Medulla oblongata (tissue), 1 donor: Measurements from ENCODE around the gene RASL11A.
A peak's percentile ranks its signal among the peaks of the same experiment; 100 is the strongest.
"Not testable (repeated sequence)": the region's sequence is repeated elsewhere in the genome, so short reads cannot be mapped to it uniquely, and the experiment has no call there.

Experiments used
- DNase-seq: peaks from one replicate; pipeline ENCODE4 v3.0.0-alpha.2; 2015; ENCODE audit errors: extremely low spot score

The RASL11A gene

GRCh38 chr13:27270594-27271520 is at the start of gene RASL11A:
Gene RASL11A (plus strand): TSS chr13:27270830. CDS start chr13:27270945, 115 bp downstream.
- DNase-seq = peak; percentile 89

GRCh38 chr13:27222100-27222499 is 48.5 kb upstream of the RASL11A start:
- not testable (repeated sequence) for DNase-seq

DNA sequence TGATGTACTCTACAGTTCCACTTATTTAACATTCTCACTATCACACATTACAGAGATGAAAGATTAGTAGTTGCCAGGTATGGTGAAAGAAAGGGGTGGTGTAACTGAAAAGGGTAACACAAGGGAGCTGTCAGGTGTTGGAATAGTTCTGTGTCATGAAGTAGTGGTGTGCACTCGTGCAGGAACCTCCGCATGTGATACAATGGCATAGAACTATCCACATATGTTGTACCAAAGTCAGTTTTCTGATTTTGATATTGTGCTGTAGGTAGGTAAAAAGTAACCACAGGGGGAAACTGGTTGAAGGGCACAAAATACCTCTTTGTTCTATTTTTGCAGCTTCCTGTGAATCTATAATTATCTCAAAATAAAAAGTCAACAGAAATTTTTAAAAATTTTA is 43.6 kb upstream of the RASL11A start:
- DNase-seq = no peak

DNA sequence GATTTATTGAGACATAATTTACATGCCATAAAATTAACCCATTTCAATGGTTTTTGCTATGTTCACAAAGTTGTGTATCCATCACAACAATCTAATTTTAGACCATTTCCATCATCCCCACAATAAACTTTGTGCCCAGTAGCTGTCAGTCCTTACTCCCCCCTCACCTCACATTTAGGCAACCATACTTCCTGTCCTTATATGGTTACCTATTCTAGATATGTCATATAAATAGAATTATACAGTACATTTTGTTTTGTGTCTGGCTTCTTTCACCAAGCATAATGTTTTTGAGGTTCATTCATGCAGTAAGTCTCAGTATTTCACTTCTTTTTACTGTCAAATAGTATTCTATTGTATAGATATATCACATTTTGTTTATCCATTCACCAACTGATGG is 42.5 kb upstream of the RASL11A start:
- no peak for DNase-seq

- DNase-seq = no peak
These were observed 41.0 kb upstream of the RASL11A start for GRCh38 chr13:27229642-27230041.

DNA sequence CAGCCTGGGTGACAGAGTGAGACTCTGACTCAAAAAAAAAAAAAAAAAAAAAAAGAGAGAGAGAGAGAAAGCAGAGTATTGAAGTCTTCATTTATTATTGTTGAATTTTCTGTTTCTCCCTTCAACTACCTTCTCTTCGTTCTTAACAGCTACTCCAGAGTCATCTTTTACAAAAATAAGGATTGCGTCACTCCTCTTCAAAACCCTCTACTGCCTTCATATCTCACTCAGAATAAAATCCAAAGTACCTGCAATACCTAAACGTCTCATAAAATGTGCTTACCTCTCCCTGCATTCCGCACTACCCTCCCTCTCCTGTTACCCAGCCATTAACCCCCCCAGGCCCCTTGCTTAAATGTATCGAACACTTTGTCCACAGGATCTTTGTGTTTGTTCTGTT is 36.7 kb upstream of the RASL11A start:
- DNase-seq = no peak

- DNase-seq = no peak
These were observed 34.2 kb upstream of the RASL11A start for GRCh38 chr13:27236478-27236877.

GRCh38 chr13:27242702-27243101 is 27.9 kb upstream of the RASL11A start:
- no peak for DNase-seq

GRCh38 chr13:27245610-27246009 is 25.0 kb upstream of the RASL11A start:
- DNase-seq = no peak

GRCh38 chr13:27250833-27251165 is 19.8 kb upstream of the RASL11A start:
- no peak for DNase-seq

GRCh38 chr13:27251166-27252091 is 19.2 kb upstream of the RASL11A start, which contains the start of gene RPL21:
Gene RPL21 (plus strand): TSS chr13:27251558. CDS start chr13:27253777, 2,219 bp downstream.
- peak; percentile 98 for DNase-seq

DNA sequence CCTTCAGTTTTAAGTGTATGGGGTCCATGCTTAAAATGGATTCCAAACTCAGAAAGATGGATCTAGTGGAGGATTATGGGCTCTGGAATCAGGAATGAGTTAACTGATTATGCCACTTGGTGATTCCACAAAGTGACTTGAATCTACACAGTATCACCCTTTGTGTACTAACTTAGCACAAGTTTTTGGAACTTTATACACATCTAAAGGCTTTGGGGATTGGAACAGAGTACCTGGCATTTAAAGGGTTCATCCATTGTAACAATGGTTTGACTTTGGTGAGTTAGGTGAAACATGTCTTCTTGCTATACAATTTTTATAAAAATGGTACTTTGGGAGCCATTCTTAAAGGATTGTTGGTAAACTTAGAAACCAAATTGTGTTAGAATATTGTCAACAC is 18.2 kb upstream of the RASL11A start:
- no peak for DNase-seq

DNA sequence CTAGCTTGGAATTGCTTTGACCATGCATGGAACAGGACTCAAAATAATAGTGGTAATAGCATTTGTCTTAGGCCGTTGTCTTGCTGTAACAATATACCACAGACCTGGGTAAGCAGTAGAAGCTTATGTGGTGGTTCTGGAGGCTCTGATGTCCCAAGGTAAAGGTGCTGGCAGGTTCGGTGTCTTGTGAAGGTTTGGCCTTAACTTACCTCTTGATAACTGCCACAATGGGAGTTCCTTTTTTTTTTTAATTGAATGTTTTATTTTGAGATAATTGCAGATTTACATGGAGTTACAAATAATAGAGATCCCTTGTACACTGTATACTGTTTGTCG is 13.4 kb upstream of the RASL11A start:
- DNase-seq = no peak

- no peak for DNase-seq
These were observed 12.9 kb upstream of the RASL11A start for GRCh38 chr13:27257648-27258253.

- no peak for DNase-seq
These were observed 11.8 kb upstream of the RASL11A start for GRCh38 chr13:27258637-27259386.

- peak; percentile 43 for DNase-seq
These were observed 10.8 kb upstream of the RASL11A start for GRCh38 chr13:27259831-27260230.

DNA sequence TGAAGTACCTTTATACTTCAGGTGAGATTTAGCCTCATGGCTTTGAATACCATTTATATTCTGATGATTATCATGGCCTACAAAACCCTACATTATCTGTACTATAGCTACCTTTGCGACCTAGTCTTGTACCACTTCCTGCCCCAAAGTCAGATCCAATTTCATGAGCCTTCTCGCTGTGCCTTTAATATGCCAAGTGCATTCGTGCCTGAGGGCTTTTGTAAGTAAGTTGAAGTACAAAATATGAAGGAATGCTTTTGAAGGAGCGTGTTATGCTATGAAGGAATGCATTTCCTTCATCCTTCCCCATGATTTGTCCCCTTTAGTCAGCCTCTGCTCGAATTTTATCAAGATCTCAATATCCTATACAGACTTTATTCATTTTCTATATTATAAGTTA is 9.2 kb upstream of the RASL11A start:
- DNase-seq = no peak

DNA sequence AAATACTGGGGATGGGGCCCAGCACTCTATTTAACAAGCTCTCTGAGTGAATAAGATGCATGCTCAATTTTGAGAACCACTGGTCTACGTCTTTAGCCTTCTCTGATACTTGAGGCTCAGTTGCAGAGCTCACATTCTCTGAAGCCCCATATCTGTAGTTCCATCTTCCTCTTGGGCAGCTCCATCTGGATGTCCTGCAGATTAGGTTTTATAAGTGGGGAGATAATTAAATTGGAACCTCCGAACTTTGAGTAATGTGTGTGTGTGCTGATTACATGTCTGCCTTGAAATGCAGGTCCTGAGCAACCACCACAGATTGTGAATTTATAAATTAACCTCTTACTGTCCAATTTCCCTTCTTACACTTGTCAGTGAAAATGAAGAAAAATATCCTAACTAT is 7.2 kb upstream of the RASL11A start:
- DNase-seq = no peak

GRCh38 chr13:27264181-27264580 is 6.4 kb upstream of the RASL11A start:
- DNase-seq = peak; percentile 59

DNA sequence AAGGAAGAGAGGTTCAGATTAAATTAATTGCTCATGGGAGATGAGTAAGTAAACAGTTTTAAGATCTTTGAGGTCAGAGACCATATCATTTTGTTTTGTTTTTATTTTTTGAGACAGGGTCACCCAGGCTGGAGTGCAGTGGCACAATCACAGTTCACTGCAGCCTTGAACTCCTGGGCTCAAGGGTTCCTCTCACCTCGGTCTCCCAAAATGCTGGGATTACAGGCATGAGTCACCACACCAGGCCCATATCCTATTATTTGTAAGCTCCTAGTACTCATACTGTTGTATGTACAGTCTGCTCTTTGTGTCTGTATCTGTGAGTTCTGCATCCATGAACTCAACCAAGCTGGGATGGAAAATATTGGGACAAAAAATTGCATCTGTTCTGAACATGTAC is 6.0 kb upstream of the RASL11A start:
- DNase-seq = no peak

DNA sequence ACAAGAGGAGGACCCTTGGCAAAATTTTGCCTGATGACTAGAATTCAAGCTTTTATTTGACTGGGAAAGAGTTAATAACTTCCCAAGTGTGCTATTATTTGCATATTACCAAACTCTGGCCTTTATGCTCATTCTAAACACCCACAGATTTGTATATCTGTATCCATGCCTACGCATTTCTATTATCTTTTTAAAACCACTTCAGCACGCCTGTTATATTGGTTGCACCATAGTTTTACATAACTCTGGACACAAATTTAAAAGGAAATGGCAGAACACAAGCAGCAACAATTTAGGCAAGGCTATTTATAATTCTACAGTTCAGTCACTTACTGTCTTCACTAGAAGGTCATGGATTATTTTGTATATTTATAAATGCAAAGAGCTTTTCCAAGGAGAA is 3.7 kb upstream of the RASL11A start:
- no peak for DNase-seq

DNA sequence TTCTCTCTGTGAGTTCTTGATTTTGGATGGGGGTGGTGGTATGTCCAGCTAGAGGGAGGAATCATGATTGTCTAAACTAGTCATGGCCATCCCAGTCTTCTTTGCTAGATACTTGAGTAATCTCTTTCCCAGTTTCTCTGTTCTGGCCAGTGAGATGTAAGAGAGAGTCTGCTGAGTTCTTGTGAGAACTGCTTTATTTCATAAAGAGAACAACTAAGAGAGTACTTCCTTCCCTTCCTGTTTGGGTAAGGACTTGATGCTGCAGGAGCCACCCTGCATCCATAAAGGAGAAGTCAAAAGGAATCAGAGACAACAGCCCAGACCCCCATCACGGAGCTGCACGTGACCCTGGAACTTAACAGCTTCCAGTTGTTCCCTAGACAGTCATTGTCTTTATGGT is 3.0 kb upstream of the RASL11A start:
- no peak for DNase-seq
